Epithelial cell of proximal tubule (primary cell): ENCODE measurements around the gene NEUROG1. TPM values are rescaled to one million over a fixed set of nuclear protein-coding genes. Genes with fewer than 3 reads are reported as not detected.

Experiments used
- DNase-seq: peaks from one replicate; pipeline ENCODE4 v3.0.0-alpha.2; 2011; ENCODE audit warnings: low read depth
- H3K4me3 ChIP-seq: 2 replicates; pipeline ENCODE4 v1.5.1; 2011; ENCODE audit warnings: low read depth, mild to moderate bottlenecking, low read length
- CTCF ChIP-seq: conservative IDR thresholded peaks from 2 replicates; pipeline ENCODE4 v1.5.1; 2012; ENCODE audit warnings: low read depth, mild to moderate bottlenecking, low read length
- total RNA-seq: library from RNA; depleted of rRNA; stranded (reverse); fragments of >200 nt; gene quantifications from 2 replicates; pipeline ENCODE4 v1.2.3, GENCODE V29; 2015

Gene NEUROG1
- total RNA-seq, 1 donor from 2014 or later: not detected

- no peak for TF ChIP-seq CTCF
Measured at GRCh38 chr5:135568923-135569360, 33.2 kb upstream of the NEUROG1 start.

GRCh38 chr5:135568246-135568645 lies 32.5 kb upstream of the NEUROG1 start:
- no peak for DNase-seq
- H3K4me3 ChIP-seq: no peak overlapping the region
- TF ChIP-seq CTCF: no peak

More at GRCh38 chr5:135568923-135569360, 33.2 kb upstream of the NEUROG1 start:
- H3K4me3 ChIP-seq: no peak overlapping the region
- DNase-seq: no peak

- no peak overlapping the region for H3K4me3 ChIP-seq
- TF ChIP-seq CTCF: no peak
- DNase-seq: no peak
Measured at GRCh38 chr5:135567661-135568060, 31.9 kb upstream of the NEUROG1 start.

GRCh38 chr5:135566422-135567400 lies 30.9 kb upstream of the NEUROG1 start:
- DNase-seq: peak; percentile 64

GRCh38 chr5:135565725-135566421 lies 30.1 kb upstream of the NEUROG1 start:
- TF ChIP-seq CTCF: peak; percentile 98
- DNase-seq: no peak
- H3K4me3 ChIP-seq: no peak overlapping the region

More at GRCh38 chr5:135566422-135567400, 30.9 kb upstream of the NEUROG1 start:
- no peak for TF ChIP-seq CTCF
- no peak overlapping the region for H3K4me3 ChIP-seq

GRCh38 chr5:135565266-135565665 lies 29.5 kb upstream of the NEUROG1 start:
- TF ChIP-seq CTCF: no peak
- DNase-seq: no peak
- H3K4me3 ChIP-seq: no peak overlapping the region
